T-helper 9 cell (primary cell): ENCODE measurements around the gene MED12L.

ENCODE experiments used
- DNase-seq: peaks from one replicate; pipeline ENCODE4 v3.0.0-alpha.2; 2020

MED12L gene

GRCh38 chr3:151477591-151478334 lies 392.3 kb downstream of the MED12L start:
- DNase-seq, result no peak

- no peak for DNase-seq
These were observed 392.9 kb downstream of the MED12L start for GRCh38 chr3:151478335-151478697.

- DNase-seq, result no peak
These were observed 394.0 kb downstream of the MED12L start for GRCh38 chr3:151479452-151479851.

- no peak for DNase-seq
These were observed 395.0 kb downstream of the MED12L start for GRCh38 chr3:151480492-151480891.

GRCh38 chr3:151483488-151483887 lies 398.0 kb downstream of the MED12L start:
- DNase-seq, result no peak

- DNase-seq, result no peak
These were observed 398.6 kb downstream of the MED12L start for GRCh38 chr3:151483961-151484520.
